ACC112 (cell line): ENCODE data around the gene EGFR.

Experiments used
- H2AFZ ChIP-seq: fragments of 200-600 bp; sonication (generic); one replicate; pipeline ENCODE4 v1.6.0; 2017; ENCODE audit warnings: antibody characterized with exemption, low read length; ENCODE audit not compliant: unreplicated experiment
- H3K27ac ChIP-seq: fragments of 200-600 bp; sonication (generic); 2 replicates; pipeline ENCODE4 v1.5.1; 2014; ENCODE audit warnings: low read depth, mild to moderate bottlenecking, antibody characterized with exemption, low read length, moderate library complexity
- H3K27me3 ChIP-seq: fragments of 200-600 bp; sonication (generic); 2 replicates; pipeline ENCODE4 v1.6.1; 2014; ENCODE audit warnings: mild to moderate bottlenecking, antibody characterized with exemption, low read length, moderate library complexity, mixed read lengths; ENCODE audit not compliant: insufficient read depth
- H3K36me3 ChIP-seq: fragments of 200-600 bp; sonication (generic); 2 replicates; pipeline ENCODE4 v1.6.1; 2016; ENCODE audit warnings: mild to moderate bottlenecking, antibody characterized with exemption, low read length, moderate library complexity, mixed read lengths; ENCODE audit not compliant: insufficient read depth
- H3K4me1 ChIP-seq: fragments of 200-600 bp; sonication (generic); one replicate; pipeline ENCODE4 v1.6.1; 2016; ENCODE audit warnings: low read length, mixed read lengths; ENCODE audit not compliant: insufficient read depth, unreplicated experiment, control insufficient read depth
- H3K4me3 ChIP-seq: fragments of 200-600 bp; sonication (generic); 2 replicates; pipeline ENCODE4 v1.5.1; 2014; ENCODE audit warnings: mild to moderate bottlenecking, low read depth, low read length
- H3K79me2 ChIP-seq: fragments of 200-600 bp; sonication (generic); one replicate; pipeline ENCODE4 v1.6.0; 2016; ENCODE audit warnings: low read length; ENCODE audit not compliant: control insufficient read depth, unreplicated experiment, insufficient read depth

The EGFR gene

DNA sequence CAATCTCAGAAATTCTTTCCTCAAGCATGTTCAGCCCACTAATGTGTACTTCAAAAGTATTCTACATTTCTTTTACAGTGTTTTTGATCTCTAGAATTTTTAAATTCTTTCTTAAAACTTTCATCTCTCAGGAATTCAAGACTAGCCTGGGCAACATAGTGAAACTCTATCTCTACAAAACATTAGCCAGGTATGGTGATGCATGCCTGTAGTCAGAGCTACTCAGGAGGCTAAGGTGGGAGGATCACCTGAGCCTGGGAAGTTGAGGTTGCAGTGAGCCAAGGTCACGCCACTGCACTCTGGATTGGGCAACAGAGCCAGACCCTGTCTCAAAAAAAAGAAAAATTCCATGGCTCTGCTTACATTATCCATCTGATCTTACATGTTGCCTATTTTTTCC, 5.0 kb upstream of the EGFR start:
- Histone ChIP-seq H3K4me1 (peaks cover 5% of the 10 kb centered on the region), H3K79me2 (peaks cover 6% of the 10 kb centered on the region), H2AFZ (no peak overlapping the region), H3K36me3 (no peaks in the 10 kb centered on the region), H3K4me3 (no peak overlapping the region), H3K27ac (no peak overlapping the region), H3K27me3 (no peaks in the 10 kb centered on the region)

DNA sequence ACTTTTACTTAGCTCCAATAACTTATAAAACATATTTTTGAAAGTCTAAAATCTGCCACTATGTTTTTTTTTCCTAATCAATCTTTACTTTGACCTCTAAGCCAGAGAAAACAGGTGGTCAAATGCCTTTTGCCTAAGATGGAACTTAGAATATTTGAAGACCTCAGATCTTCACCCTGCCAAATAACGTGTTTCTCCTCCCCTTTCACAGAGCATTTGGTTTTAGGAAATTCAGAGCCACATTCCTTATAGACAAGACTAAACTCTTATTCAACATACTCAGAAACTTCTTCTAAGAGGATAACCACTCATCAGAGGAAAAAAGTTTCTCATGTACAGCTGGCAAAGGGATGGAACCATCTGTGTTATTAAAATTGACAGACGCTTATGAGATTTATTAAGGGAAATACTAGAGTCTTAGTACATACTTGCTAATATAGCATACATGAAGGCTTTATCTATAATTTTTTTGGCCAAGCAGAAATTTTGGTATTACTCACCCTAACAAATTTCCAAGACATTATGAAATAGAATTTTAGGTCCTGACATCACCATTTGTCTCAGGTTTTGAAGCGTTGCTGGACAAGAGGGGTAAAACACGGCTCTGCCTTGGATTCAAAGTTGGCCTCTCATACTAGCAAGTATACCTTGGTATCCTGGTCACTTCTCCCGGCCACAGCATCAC, 2.6 kb upstream of the EGFR start:
- Histone ChIP-seq H3K27ac (no peak overlapping the region), H3K27me3 (no peaks in the 10 kb centered on the region), H3K36me3 (peaks cover 3% of the 10 kb centered on the region; the same call in 1 of the 2 replicates), H3K4me3 (no peak overlapping the region), H3K4me1 (peaks cover 10% of the 10 kb centered on the region), H2AFZ (no peak overlapping the region), H3K79me2 (peaks cover 29% of the 10 kb centered on the region)

DNA sequence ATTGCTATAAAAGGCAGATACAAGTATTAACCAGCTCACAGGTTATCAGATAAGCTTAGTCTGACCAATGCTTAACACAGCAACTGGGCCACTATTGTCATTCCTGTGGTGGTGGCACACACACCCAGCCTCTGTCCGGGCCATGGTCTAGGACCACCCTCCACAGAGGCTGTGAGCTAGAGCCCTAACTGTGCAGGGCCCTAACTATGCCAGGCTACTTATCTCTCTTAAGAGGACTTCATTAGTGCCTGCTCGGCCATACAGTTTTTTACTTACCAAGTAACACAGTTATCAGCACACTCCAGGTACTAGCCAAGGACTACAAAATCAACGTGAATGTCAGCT, 2.1 kb upstream of the EGFR start:
- Histone ChIP-seq H3K4me3 (no peak overlapping the region), H2AFZ (no peak overlapping the region), H3K36me3 (peaks cover 3% of the 10 kb centered on the region; the same call in 1 of the 2 replicates), H3K27me3 (no peaks in the 10 kb centered on the region), H3K27ac (no peak overlapping the region), H3K79me2 (peaks cover 34% of the 10 kb centered on the region), H3K4me1 (peaks cover 15% of the 10 kb centered on the region)

DNA sequence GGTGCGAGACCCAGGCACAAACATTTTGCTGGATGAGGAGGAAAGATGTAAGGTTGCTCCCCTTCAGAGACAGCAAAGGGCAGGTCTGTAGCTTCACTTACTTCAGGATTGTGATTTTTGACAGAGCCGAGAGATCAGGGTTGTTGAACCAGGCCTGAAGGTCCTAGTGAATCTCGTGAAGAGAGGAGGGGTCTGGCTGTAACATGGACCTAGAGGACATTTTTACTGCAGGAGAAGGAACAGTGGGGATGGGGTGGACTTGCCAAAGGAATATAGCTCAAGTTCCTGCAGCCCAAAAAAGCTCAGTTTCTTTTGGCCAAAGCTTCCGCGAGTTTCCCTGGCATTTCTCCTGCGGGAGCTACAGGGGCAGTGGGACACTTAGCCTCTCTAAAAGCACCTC, 976 bp upstream of the EGFR start:
- H3K4me3 ChIP-seq, result peak overlapping the region; percentile 86
- H3K27me3 ChIP-seq, result no peaks in the 10 kb centered on the region
- peaks cover 45% of the 10 kb centered on the region for H3K79me2 ChIP-seq
- H2AFZ ChIP-seq, result no peak overlapping the region
- no peak overlapping the region for H3K27ac ChIP-seq
- peaks cover 25% of the 10 kb centered on the region for H3K4me1 ChIP-seq
- peaks cover 3% of the 10 kb centered on the region; the same call in 1 of the 2 replicates for H3K36me3 ChIP-seq

DNA sequence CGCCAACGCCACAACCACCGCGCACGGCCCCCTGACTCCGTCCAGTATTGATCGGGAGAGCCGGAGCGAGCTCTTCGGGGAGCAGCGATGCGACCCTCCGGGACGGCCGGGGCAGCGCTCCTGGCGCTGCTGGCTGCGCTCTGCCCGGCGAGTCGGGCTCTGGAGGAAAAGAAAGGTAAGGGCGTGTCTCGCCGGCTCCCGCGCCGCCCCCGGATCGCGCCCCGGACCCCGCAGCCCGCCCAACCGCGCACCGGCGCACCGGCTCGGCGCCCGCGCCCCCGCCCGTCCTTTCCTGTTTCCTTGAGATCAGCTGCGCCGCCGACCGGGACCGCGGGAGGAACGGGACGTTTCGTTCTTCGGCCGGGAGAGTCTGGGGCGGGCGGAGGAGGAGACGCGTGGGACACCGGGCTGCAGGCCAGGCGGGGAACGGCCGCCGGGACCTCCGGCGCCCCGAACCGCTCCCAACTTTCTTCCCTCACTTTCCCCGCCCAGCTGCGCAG, 424 bp downstream of the EGFR start:
- peak overlapping the region; percentile 76 for H3K27ac ChIP-seq
- H3K4me3 ChIP-seq, result peak overlapping the region; percentile 86
- H3K36me3 ChIP-seq, result peaks cover 3% of the 10 kb centered on the region; the same call in 1 of the 2 replicates
- no peak overlapping the region for H2AFZ ChIP-seq
- no peaks in the 10 kb centered on the region for H3K27me3 ChIP-seq
- H3K79me2 ChIP-seq, result peaks cover 59% of the 10 kb centered on the region
- peaks cover 35% of the 10 kb centered on the region for H3K4me1 ChIP-seq

DNA sequence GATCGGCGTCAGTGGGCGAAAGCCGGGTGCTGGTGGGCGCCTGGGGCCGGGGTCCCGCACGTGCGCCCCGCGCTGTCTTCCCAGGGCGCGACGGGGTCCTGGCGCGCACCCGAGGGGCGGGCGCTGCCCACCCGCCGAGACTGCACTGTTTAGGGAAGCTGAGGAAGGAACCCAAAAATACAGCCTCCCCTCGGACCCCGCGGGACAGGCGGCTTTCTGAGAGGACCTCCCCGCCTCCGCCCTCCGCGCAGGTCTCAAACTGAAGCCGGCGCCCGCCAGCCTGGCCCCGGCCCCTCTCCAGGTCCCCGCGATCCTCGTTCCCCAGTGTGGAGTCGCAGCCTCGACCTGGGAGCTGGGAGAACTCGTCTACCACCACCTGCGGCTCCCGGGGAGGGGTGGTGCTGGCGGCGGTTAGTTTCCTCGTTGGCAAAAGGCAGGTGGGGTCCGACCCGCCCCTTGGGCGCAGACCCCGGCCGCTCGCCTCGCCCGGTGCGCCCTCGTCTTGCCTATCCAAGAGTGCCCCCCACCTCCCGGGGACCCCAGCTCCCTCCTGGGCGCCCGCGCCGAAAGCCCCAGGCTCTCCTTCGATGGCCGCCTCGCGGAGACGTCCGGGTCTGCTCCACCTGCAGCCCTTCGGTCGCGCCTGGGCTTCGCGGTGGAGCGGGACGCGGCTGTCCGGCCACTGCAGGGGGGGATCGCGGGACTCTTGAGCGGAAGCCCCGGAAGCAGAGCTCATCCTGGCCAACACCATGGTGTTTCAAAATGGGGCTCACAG, 1.1 kb downstream of the EGFR start:
- H3K79me2 ChIP-seq, result peaks cover 65% of the 10 kb centered on the region
- H3K27ac ChIP-seq, result peak overlapping the region; percentile 76
- H3K4me3 ChIP-seq, result peak overlapping the region; percentile 86
- H2AFZ ChIP-seq, result no peak overlapping the region
- peaks cover 3% of the 10 kb centered on the region; the same call in 1 of the 2 replicates for H3K36me3 ChIP-seq
- peaks cover 42% of the 10 kb centered on the region for H3K4me1 ChIP-seq
- no peaks in the 10 kb centered on the region for H3K27me3 ChIP-seq

DNA sequence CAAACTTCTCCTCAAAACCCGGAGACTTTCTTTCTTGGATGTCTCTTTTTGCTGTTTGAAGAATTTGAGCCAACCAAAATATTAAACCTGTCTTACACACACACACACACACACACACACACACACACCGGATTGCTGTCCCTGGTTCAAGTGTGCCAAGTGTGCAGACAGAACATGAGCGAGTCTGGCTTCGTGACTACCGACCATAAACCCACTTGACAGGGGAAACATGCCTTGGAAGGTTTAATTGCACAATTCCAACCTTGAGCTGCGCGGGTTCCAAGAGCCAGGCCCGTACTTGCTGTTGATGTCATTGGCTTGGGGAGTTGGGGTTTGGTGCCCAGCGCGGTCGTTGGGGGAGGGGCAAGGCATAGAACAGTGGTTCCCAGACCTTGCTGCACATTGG, 1.7 kb downstream of the EGFR start:
- Histone ChIP-seq H2AFZ (no peak overlapping the region), H3K4me3 (peak overlapping the region; percentile 86), H3K4me1 (peaks cover 48% of the 10 kb centered on the region), H3K27me3 (no peaks in the 10 kb centered on the region), H3K27ac (peak overlapping the region; percentile 76), H3K36me3 (peaks cover 3% of the 10 kb centered on the region; the same call in 1 of the 2 replicates), H3K79me2 (peaks cover 71% of the 10 kb centered on the region)

DNA sequence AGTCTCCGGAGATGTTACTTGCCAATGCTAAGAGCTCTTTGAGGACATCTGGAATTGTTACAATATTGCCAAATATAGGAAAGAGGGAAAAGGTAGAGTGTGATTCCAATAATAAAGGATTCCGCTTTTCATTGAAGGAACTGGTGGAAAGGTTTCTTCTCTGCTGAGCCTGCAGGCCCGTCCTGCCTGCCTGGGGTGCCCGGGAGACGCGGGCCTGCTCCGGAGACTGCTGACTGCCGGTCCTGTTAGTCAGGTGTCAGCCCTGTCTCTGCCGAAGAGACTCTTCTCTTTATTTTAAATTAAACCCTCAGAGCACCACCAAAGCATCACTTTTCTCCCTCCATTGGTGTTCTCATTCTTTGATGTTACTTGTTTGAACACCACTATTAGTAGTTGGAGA, 2.2 kb downstream of the EGFR start:
- Histone ChIP-seq H3K27ac (peak overlapping the region; percentile 76), H3K4me3 (peak overlapping the region; percentile 86), H3K27me3 (no peaks in the 10 kb centered on the region), H3K36me3 (peaks cover 3% of the 10 kb centered on the region; the same call in 1 of the 2 replicates), H3K4me1 (peaks cover 53% of the 10 kb centered on the region), H3K79me2 (peaks cover 77% of the 10 kb centered on the region), H2AFZ (no peak overlapping the region)

DNA sequence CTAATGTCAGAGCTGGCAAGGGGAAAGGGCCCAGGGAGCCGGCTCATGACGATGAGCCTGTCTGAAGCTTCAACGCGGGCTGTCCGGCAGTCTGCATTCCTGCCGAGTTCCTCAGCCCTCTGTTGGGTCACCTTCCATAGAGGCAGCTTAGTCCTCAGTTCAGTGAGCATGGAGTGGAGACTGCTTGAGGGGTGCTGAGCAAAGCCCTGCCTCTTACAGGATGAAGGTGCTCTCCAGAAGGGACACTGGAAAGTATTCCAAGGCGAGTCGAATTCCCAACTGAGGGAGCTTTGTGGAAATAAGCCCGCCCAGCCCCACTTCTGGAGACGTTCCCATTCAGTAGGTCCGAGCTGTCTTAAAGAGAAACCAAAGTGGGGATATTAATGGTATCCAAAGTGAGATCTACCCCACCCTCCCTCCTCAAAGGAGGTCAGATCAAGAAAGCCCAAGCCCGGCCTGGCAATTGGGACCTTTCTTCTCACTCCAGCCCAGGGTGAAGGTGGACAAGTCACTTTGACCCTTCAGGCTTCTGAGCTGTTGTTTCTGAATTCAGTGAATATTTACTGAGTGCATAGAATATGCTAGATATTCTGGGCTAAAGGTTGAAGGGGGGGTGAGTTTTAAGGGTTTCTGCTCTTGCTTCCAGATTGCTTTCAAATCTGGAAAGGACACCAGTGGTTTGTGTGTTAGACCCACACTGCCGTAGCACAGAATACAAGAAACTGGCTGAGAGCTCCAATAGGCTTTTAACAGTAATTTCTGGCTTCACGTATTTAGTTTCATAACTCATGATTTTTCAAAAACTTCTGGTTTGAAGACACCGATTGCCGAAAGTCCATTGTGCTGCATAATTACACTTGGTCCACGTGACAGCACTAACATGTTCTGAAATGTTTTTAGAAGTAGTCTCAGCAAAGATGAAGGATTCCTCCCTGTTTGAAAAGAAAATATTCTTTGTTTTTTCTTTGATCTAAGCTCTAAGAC, 3.5 kb downstream of the EGFR start:
- peak overlapping the region; percentile 86 for H3K4me3 ChIP-seq
- H3K36me3 ChIP-seq, result peaks cover 3% of the 10 kb centered on the region; the same call in 1 of the 2 replicates
- H3K79me2 ChIP-seq, result peaks cover 89% of the 10 kb centered on the region
- peak overlapping the region; percentile 76 for H3K27ac ChIP-seq
- H3K4me1 ChIP-seq, result peaks cover 66% of the 10 kb centered on the region
- no peaks in the 10 kb centered on the region for H3K27me3 ChIP-seq
- no peak overlapping the region for H2AFZ ChIP-seq
